Effector CD8-positive, alpha-beta T cell (primary cell): ENCODE measurements around the gene ADAMTS7.
"Not testable (repeated sequence)": the region's sequence is repeated elsewhere in the genome, so short reads cannot be mapped to it uniquely, and the experiment has no call there.

Source experiments
- DNase-seq: peaks from one replicate; lab custom pipeline; 2025; lab: John Stamatoyannopoulos, UW

ADAMTS7 gene

GRCh38 chr15:78779975-78780374, 31.3 kb downstream of the ADAMTS7 start:
- DNase-seq = not testable (repeated sequence)

- not testable (repeated sequence) for DNase-seq
Observed at GRCh38 chr15:78779176-78779785, 32.0 kb downstream of the ADAMTS7 start.

DNA sequence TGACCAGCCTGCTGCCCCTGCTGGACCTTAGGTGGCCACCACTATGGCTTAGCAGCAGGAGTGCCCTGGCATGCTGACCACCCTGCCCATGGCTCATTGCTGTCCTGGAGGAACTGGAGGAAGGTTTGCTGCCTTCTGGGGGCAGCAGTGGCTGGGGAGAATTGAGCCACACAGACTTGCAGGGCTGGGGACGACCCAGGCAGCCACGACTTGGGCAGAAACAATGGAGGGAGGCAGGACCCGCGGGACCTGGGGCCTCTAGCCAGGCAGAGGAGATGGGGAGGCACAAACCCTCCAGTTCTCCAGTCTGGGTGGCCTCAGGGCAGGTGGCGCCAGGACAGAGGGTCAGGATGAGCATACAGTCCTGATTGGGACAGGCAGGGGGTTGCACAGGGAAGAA, 32.8 kb downstream of the ADAMTS7 start:
- no peak for DNase-seq

DNA sequence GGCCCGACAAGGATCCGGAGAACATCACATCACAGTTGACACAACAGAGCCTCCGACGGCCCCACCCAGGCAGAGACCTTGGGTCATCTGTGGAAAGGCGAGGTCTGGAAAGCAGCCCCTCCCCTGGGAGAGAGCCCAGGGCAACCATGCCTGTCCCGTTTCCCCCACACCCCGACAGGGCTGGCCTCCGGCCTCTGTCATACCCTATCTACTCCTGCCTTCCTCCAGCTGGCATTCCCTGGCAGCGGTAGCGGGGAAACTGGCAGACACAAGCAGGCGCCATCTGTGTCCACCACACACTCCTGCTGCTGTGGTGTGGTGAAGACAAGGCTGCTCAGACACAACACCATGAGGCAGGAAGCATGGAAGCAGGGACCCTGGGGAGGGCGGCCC, 33.3 kb downstream of the ADAMTS7 start:
- DNase-seq = not testable (repeated sequence)

GRCh38 chr15:78777290-78777952, 33.8 kb downstream of the ADAMTS7 start:
- not testable (repeated sequence) for DNase-seq

GRCh38 chr15:78776046-78776925, 35.0 kb downstream of the ADAMTS7 start:
- not testable (repeated sequence) for DNase-seq

DNA sequence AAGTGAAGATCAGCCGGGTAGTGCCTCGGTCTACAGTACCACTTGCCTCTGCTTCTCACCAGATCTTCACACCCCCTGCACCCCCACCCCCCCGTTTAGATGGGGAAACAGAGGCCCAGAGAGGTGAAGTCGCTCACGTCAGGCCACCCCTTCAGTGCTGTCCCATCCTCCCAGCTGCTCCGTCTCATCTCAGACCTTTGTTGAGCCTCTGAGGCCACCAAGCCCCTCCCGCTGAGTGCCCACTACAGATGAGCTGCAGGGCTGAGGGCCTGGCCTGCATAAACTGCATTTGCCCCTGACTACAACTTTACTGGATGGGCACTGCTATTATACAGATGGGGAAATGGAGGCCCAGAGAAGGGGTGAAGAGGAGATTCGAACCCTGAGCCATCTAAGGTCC, 35.8 kb downstream of the ADAMTS7 start:
- no peak for DNase-seq

GRCh38 chr15:78774451-78774990, 36.7 kb downstream of the ADAMTS7 start:
- not testable (repeated sequence) for DNase-seq

DNA sequence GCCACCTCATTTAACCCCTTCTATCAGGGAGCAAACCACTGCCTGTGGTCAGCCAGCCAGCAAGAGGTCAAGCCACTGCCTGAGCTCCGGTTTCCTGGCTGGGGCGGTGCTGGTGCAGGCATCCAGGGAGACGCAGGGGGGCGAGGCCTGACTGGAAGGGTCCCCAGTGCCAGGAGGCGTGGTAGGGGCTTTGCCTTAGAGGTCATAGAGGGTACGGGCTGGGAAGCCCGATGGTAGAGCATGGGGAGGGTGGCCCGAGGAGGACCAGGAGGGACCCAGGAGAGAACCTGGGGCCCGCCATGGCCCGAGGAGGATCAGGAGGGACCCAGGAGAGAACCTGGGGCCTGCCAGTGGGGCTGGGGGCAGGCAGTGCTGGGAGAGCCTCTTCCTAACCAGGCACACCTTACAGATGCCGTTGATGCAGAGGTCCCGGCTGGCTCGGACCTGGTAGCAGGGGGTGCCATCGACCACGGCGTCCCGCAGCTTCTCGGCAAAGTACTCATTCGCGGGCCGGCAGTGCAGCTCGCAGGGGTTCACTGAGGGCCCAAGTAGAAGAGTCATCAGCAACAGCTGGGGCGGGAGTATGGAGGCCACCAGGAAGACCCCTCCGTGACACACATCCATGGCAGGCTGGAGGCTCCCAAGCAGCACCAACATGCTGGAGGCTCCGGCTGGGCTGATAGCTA, 37.4 kb downstream of the ADAMTS7 start:
- not testable (repeated sequence) for DNase-seq

DNA sequence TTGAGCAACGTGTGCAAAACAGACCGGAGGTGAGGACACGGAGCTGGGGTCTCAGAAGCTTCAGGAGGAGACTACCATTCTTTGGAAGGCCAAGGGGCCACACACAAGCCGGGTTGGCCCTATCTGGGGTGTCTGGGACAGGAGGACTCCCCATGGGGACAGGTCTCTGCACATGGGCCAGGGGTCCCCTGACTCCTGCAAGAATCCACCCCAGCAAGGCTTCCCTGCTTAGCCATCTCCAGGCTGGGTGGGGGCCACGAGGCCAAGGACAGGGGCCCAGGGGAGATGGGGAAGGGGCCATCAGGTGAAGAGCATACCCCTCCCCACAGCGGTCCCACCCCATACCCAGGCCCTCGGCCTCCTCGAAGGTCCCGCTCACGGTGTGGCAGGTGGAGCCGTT, 38.5 kb downstream of the ADAMTS7 start:
- no peak for DNase-seq

DNA sequence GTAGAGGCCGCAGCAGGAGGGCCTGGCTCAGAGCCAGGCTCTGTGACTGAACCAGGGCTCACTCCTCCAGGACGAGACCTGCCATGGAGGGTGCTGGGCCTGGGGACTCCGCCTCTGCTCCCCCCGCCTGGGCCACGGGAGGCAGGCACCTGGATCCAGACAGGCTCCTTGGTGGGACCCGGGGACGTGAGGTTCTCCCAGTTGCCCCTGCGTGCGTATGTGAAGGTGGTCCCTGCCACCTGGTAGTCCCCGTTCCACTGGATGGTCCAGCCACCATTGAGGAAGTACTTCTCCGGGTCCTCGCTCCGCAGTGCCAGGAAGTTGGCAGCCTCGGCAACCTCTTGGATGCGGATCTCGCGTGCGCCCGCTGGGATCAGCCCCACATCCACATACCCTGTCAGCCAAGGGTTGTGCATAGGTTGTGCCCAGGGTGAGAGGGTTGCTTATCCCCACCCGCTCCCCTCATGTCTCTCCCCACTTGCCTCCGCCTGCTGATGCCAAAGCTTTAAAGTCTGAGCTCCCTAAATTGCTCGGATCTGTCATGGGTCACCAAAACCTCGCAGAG, 39.7 kb downstream of the ADAMTS7 start:
- DNase-seq = not testable (repeated sequence)

- not testable (repeated sequence) for DNase-seq
Observed at GRCh38 chr15:78771020-78771419, 40.2 kb downstream of the ADAMTS7 start.

GRCh38 chr15:78769473-78770225, 41.6 kb downstream of the ADAMTS7 start:
- not testable (repeated sequence) for DNase-seq

- DNase-seq = no peak
Observed at GRCh38 chr15:78768531-78769408, 42.5 kb downstream of the ADAMTS7 start.

GRCh38 chr15:78768096-78768495, 43.2 kb downstream of the ADAMTS7 start:
- no peak for DNase-seq

- no peak for DNase-seq
Observed at GRCh38 chr15:78767331-78767951, 43.8 kb downstream of the ADAMTS7 start.

- not testable (repeated sequence) for DNase-seq
Observed at GRCh38 chr15:78766641-78767071, 44.6 kb downstream of the ADAMTS7 start.

- DNase-seq = no peak
Observed at GRCh38 chr15:78766041-78766440, 45.2 kb downstream of the ADAMTS7 start.
